ENCODE results near the gene ATOH8. TPM values are rescaled to one million over a fixed set of nuclear protein-coding genes. Genes with fewer than 3 reads are reported as not detected.

Gene ATOH8
- total RNA-seq, 1 donor from 2014 or later = 9.0 TPM

- no peaks in the 10 kb centered on the region for H3K36me3 Mint-ChIP-seq (ENCODE audit: unreplicated experiment)
- H3K4me1 Mint-ChIP-seq (ENCODE audit: low read depth, unreplicated experiment) = peaks cover 67% of the 10 kb centered on the region
- H3K27me3 Mint-ChIP-seq (ENCODE audit: unreplicated experiment) = peaks cover 17% of the 10 kb centered on the region
- DNase-seq = no peak
- no peak for TF ChIP-seq CTCF (IDR thresholded peaks at IDR 0.05; ENCODE audit: partially characterized antibody, unreplicated experiment)
- H3K9me3 Mint-ChIP-seq (ENCODE audit: unreplicated experiment) = peaks cover 22% of the 10 kb centered on the region
- H3K27ac Mint-ChIP-seq (ENCODE audit: unreplicated experiment) = peak overlapping the region; percentile 91
- H3K4me3 Mint-ChIP-seq (ENCODE audit: unreplicated experiment) = peak overlapping the region; percentile 81
Observed at GRCh38 chr2:85791704-85792565, 38.1 kb downstream of the ATOH8 start.

GRCh38 chr2:85792783-85793441 lies 39.1 kb downstream of the ATOH8 start:
- H3K4me1 Mint-ChIP-seq (ENCODE audit: low read depth, unreplicated experiment) = peaks cover 72% of the 10 kb centered on the region
- DNase-seq = peak; percentile 65
- peaks cover 18% of the 10 kb centered on the region for H3K27me3 Mint-ChIP-seq (ENCODE audit: unreplicated experiment)
- no peaks in the 10 kb centered on the region for H3K36me3 Mint-ChIP-seq (ENCODE audit: unreplicated experiment)
- TF ChIP-seq CTCF (IDR thresholded peaks at IDR 0.05; ENCODE audit: partially characterized antibody, unreplicated experiment) = no peak
- H3K9me3 Mint-ChIP-seq (ENCODE audit: unreplicated experiment) = peaks cover 26% of the 10 kb centered on the region
- H3K27ac Mint-ChIP-seq (ENCODE audit: unreplicated experiment) = peak overlapping the region; percentile 91
- peak overlapping the region; percentile 81 for H3K4me3 Mint-ChIP-seq (ENCODE audit: unreplicated experiment)

- no peak for TF ChIP-seq CTCF (IDR thresholded peaks at IDR 0.05; ENCODE audit: partially characterized antibody, unreplicated experiment)
- Mint-ChIP-seq H3K36me3 (ENCODE audit: unreplicated experiment) (no peaks in the 10 kb centered on the region), H3K27me3 (ENCODE audit: unreplicated experiment) (peaks cover 19% of the 10 kb centered on the region), H3K4me3 (ENCODE audit: unreplicated experiment) (peak overlapping the region; percentile 39), H3K9me3 (ENCODE audit: unreplicated experiment) (peaks cover 24% of the 10 kb centered on the region), H3K27ac (ENCODE audit: unreplicated experiment) (peak overlapping the region; percentile 91), H3K4me1 (ENCODE audit: low read depth, unreplicated experiment) (peaks cover 68% of the 10 kb centered on the region)
- DNase-seq = no peak
Observed at GRCh38 chr2:85793584-85793983, 39.8 kb downstream of the ATOH8 start.

GRCh38 chr2:85794038-85794441 lies 40.2 kb downstream of the ATOH8 start:
- Mint-ChIP-seq H3K36me3 (ENCODE audit: unreplicated experiment) (no peaks in the 10 kb centered on the region), H3K27me3 (ENCODE audit: unreplicated experiment) (peaks cover 19% of the 10 kb centered on the region), H3K9me3 (ENCODE audit: unreplicated experiment) (peaks cover 24% of the 10 kb centered on the region), H3K4me3 (ENCODE audit: unreplicated experiment) (peak overlapping the region; percentile 39), H3K27ac (ENCODE audit: unreplicated experiment) (peak overlapping the region; percentile 65), H3K4me1 (ENCODE audit: low read depth, unreplicated experiment) (peaks cover 67% of the 10 kb centered on the region)
- DNase-seq = no peak
- TF ChIP-seq CTCF (IDR thresholded peaks at IDR 0.05; ENCODE audit: partially characterized antibody, unreplicated experiment) = no peak

All from glutamatergic neuron (in vitro differentiated cells).